GM18498 (cell line): ENCODE measurements around the gene PROSER3.

Experiments used
- ATAC-seq: cut with Tn5 transposase; IDR thresholded peaks from one replicate; pipeline ENCODE4 v1.9.1; 2021; ENCODE audit warnings: mild to moderate bottlenecking, moderate library complexity; ENCODE audit not compliant: unreplicated experiment

PROSER3 gene

DNA sequence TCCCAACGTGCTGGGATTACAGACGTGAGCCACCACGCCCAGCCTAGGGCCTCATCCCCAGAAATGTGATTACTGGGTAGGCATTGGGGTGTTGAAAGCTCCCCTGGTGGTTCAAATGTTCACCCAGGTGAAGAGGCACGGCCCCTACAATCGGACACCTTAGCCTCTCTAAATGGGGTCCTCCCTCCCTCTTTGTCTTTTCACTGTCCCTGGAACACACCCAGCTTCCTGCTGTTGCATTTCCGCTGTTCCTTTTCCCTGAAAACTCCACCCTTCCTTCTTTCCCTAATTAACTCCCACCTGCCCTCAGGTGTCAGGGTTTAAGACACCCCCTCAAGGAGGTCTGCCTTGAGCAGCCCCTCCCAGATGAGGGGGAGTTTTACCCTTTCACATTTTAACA is 58.3 kb downstream of the PROSER3 start:
- no peak for ATAC-seq

DNA sequence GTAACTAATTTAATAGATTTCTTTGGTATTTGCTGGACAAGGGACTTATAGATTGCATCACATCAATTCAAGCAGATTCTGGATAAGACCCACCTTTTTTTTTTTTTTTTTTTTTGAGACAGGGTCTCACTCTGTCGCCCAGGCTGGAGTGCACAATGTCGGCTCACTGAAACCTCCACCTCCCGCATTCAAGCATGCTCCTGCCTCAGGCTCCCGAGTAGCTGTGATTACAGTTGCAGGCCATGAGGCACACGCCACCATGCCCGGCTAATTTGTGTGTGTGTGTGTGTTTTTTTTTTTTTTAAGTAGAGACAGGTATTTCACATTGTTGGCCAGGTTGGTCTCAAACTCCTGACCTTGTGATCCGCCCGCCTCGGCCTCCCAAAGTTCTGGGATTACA is 58.9 kb downstream of the PROSER3 start:
- no peak for ATAC-seq

DNA sequence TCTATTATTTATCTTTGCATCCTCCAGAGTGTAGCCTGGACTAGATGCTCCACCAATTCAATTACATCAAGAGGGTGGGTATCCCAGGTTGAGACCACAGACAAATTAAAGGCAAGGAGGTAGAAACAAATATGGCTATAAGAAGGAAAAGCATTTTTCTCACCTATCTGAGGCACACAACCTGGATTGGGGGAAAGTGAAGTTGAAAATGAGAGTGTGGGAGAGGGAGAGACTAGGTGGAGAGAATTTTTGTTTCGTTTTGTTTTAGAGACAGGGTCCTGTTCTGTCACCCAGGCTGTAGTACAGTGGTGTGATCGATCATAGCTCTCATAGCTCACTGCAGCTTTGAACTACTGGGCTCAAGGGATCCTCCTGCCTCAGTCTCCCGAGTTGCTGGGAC is 60.5 kb downstream of the PROSER3 start:
- no peak for ATAC-seq
